BE2C (cell line): ENCODE data around the gene PREX1.

Source experiments
- DNase-seq: peaks from one replicate; pipeline ENCODE4 v3.0.0-alpha.2; 2020
- H3K27me3 ChIP-seq: fragments of 250-450 bp; sonication (Bioruptor Pico); 2 replicates; pipeline ENCODE4 v1.5.1; 2020; ENCODE audit warnings: mild to moderate bottlenecking
- H3K36me3 ChIP-seq: fragments of 250-450 bp; sonication (Bioruptor Pico); 2 replicates; pipeline ENCODE4 v1.5.1; 2020; ENCODE audit warnings: mild to moderate bottlenecking
- H3K4me1 ChIP-seq: fragments of 250-450 bp; sonication (Bioruptor Pico); 2 replicates; pipeline ENCODE4 v1.5.1; 2020
- H3K4me3 ChIP-seq: 2 replicates; pipeline ENCODE4 v1.5.1; 2011; ENCODE audit warnings: low read depth, low read length
- H3K9me3 ChIP-seq: fragments of 250-450 bp; sonication (Bioruptor Pico); 2 replicates; pipeline ENCODE4 v1.5.1; 2020
- TF ChIP-seq, protein P1 (sequence below): IDR thresholded peaks from 2 replicates; pipeline ENCODE4 v1.5.1; 2012; ENCODE audit warnings: mild to moderate bottlenecking, low read depth, low read length

PREX1 gene

DNA sequence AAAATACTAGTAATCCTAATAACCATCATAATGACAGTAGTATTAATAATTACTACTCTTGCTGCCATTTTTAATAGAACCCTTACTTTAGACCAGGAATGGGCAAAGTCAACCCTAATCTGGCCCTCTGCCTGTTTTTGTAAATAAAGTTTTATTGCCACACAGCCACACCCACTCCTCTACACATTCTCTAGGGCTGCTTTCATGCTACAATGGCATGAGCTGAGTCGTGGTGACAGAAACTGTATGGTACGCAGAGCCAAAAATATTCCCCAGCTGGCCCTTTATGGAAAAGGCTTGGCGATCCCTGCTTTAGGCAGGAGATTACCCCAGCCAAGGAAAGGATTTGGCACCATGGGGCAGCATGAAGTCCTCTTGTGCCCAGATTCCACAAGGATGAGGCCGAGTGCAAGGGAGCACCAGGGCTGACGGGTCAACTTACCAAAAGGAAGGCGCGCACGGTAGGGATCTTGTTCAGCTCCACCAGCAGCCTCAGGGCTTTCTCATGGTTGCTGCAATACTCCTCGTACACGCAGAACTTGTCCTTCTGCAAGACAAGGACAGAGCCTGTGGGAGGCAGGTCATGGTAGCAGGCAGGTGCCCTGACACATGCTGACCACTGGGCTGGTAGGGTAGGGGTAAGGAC is 93.6 kb downstream of the PREX1 start:
- H3K27me3 ChIP-seq: no peaks in the 10 kb centered on the region
- DNase-seq: no peak
- H3K36me3 ChIP-seq: no peaks in the 10 kb centered on the region
- no peaks in the 10 kb centered on the region for H3K9me3 ChIP-seq
- TF ChIP-seq, protein P1, sequence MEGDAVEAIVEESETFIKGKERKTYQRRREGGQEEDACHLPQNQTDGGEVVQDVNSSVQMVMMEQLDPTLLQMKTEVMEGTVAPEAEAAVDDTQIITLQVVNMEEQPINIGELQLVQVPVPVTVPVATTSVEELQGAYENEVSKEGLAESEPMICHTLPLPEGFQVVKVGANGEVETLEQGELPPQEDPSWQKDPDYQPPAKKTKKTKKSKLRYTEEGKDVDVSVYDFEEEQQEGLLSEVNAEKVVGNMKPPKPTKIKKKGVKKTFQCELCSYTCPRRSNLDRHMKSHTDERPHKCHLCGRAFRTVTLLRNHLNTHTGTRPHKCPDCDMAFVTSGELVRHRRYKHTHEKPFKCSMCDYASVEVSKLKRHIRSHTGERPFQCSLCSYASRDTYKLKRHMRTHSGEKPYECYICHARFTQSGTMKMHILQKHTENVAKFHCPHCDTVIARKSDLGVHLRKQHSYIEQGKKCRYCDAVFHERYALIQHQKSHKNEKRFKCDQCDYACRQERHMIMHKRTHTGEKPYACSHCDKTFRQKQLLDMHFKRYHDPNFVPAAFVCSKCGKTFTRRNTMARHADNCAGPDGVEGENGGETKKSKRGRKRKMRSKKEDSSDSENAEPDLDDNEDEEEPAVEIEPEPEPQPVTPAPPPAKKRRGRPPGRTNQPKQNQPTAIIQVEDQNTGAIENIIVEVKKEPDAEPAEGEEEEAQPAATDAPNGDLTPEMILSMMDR: no peak
- no peak overlapping the region for H3K4me3 ChIP-seq
- H3K4me1 ChIP-seq: 0 out of 2 replicates have a peak, but pooled peaks cover 9% of the 10 kb centered on the region

DNA sequence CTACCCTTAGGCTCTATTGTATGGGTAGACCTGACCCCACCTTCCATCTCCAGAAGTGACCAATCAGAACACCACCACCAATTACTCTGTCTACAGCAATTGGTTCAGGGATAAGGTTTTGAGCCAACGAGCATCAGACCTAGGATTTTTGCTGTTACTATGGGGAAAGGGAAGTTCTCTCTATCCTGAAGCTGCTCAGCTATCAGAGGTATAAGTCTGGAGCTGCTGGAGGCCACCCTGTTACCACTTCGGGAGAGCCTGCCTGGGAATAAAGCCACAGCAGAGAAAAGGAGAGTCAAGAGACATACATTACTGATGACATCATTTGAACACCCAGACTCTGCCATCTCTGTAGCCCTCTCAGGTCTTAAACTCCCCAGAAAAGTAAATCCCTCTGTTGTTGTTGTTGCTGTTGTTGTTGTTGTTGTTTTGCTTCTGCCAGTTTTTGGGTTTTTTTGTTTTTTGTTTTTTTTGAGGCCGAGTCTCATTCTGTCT is 94.5 kb downstream of the PREX1 start:
- Histone ChIP-seq H3K9me3 (no peaks in the 10 kb centered on the region), H3K27me3 (no peaks in the 10 kb centered on the region), H3K4me1 (0 out of 2 replicates have a peak, but pooled peaks cover 9% of the 10 kb centered on the region), H3K36me3 (no peaks in the 10 kb centered on the region), H3K4me3 (no peak overlapping the region)
- TF ChIP-seq, protein P1: no peak
- no peak for DNase-seq

GRCh38 chr20:48732081-48732829 is 95.5 kb downstream of the PREX1 start:
- no peak overlapping the region for H3K4me3 ChIP-seq
- H3K27me3 ChIP-seq: no peaks in the 10 kb centered on the region
- H3K36me3 ChIP-seq: no peaks in the 10 kb centered on the region
- TF ChIP-seq, protein P1: no peak
- DNase-seq: peak; percentile 38
- H3K9me3 ChIP-seq: no peaks in the 10 kb centered on the region
- H3K4me1 ChIP-seq: 0 out of 2 replicates have a peak, but pooled peaks cover 9% of the 10 kb centered on the region

GRCh38 chr20:48731536-48731935 is 96.3 kb downstream of the PREX1 start:
- Histone ChIP-seq H3K36me3 (no peaks in the 10 kb centered on the region), H3K27me3 (no peaks in the 10 kb centered on the region), H3K4me3 (no peak overlapping the region), H3K4me1 (0 out of 2 replicates have a peak, but pooled peaks cover 9% of the 10 kb centered on the region), H3K9me3 (no peaks in the 10 kb centered on the region)
- TF ChIP-seq, protein P1: no peak
- no peak for DNase-seq

DNA sequence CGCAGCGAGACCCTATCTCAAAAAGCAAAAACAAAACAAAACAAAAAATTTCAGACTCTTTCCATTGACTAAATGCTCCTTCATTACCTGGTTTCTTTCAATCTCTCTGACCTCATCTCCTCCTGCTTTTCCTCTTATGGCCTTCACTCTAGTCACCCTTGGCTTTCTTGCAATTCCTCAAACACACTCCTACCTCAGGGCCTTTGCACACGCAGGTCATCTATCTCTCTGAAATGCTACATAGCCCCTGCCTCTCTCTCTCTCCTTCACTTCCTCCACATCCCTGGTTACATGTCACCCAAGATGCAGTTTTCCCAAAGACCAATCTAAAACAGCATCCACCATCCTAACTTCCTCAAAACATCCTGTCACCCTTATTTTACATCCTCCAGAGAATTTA is 96.8 kb downstream of the PREX1 start:
- TF ChIP-seq, protein P1: no peak
- no peaks in the 10 kb centered on the region for H3K36me3 ChIP-seq
- H3K9me3 ChIP-seq: no peaks in the 10 kb centered on the region
- H3K4me1 ChIP-seq: 0 out of 2 replicates have a peak, but pooled peaks cover 9% of the 10 kb centered on the region
- H3K4me3 ChIP-seq: no peak overlapping the region
- no peak for DNase-seq
- no peaks in the 10 kb centered on the region for H3K27me3 ChIP-seq

DNA sequence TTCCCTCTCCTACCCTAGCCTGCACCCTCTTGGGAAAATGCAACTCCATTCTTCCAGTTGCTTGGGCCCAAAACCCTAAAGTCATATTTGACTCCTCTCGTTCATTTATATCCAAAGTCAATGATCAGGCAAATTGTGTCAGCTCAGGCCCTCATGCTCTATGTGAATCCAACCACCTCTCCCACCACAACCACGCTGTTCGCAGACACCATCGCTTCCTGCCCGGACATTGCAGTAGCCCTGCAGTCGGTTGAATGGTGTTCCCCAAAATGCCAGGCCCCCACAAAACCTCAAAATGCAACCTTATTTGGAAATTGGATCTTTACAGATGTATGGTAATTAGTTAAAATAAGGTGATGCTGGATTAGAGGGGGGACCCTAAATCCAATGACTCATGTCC is 98.3 kb downstream of the PREX1 start:
- TF ChIP-seq, protein P1: no peak
- H3K4me3 ChIP-seq: no peak overlapping the region
- no peak for DNase-seq

More for the DNA sequence above, 98.3 kb downstream of the PREX1 start:
- Histone ChIP-seq H3K4me1 (0 out of 2 replicates have a peak, but pooled peaks cover 9% of the 10 kb centered on the region), H3K36me3 (no peaks in the 10 kb centered on the region), H3K9me3 (no peaks in the 10 kb centered on the region), H3K27me3 (no peaks in the 10 kb centered on the region)
